Pancreas (tissue), 10 donors: ENCODE results near the gene IGSF21. TPM values are rescaled to one million over a fixed set of nuclear protein-coding genes. Genes with fewer than 3 reads are reported as not detected.

Source experiments
- ATAC-seq, 4 donors: fragments of 200-7000 bp; cut with Tn5 transposase; one replicate each; pipeline versions ENCODE4 v1.8.0 to v1.9.1; 2020; ENCODE audit warnings: mild to moderate bottlenecking in 4 of 4, moderate library complexity in 4 of 4
- DNase-seq, 6 donors: peaks; one replicate each; pipeline ENCODE4 v3.0.0-alpha.2; 2020
- FAIRE-seq: peaks from 2 replicates; lab custom pipeline; 2012; peaks lifted over from hg19 to GRCh38; lab: Jason Lieb, UNC
- H3K27ac ChIP-seq, 4 donors: fragments of 200-600 bp; sonication (generic); 1 replicate in 3 of 4; 2 replicates in 1 of 4; pipeline versions ENCODE4 v1.5.0 to v1.8.0; 2020
- H3K27me3 ChIP-seq, 4 donors: fragments of 200-600 bp; one replicate each; pipeline ENCODE4 v1.8.0; 2021
- H3K36me3 ChIP-seq, 3 donors: fragments of 200-600 bp; sonication (generic) in 1 of 3; one replicate each; pipeline versions ENCODE4 v1.5.0 to v1.8.0; 2020 to 2021
- H3K4me1 ChIP-seq, 3 donors: fragments of 200-600 bp; one replicate each; pipeline ENCODE4 v1.8.0; 2021
- H3K4me3 ChIP-seq, 4 donors: fragments of 200-600 bp; sonication (generic) in 2 of 4; one replicate each; pipeline versions ENCODE4 v1.5.0 to v1.8.0; 2020 to 2021
- H3K9me3 ChIP-seq, 4 donors: fragments of 200-600 bp; one replicate each; pipeline ENCODE4 v1.8.0; 2021
- CTCF ChIP-seq, 4 donors: fragments of 200-600 bp; sonication (generic) in 3 of 4; IDR thresholded peaks; one replicate each; pipeline versions ENCODE4 v1.5.0 to v1.8.0; 2021; ENCODE audit warnings: antibody characterized with exemption in 4 of 4
- whole genome bisulfite sequencing, 2 donors: extraction: QIAGEN DNeasy Blood & Tissue Kit; methylation state at CpG; one replicate each; pipeline ENCODE4 v1.1.7; 2013; 5-methylcytosine and 5-hydroxymethylcytosine counted together
- intact Hi-C, 3 donors: fragments of 100-400 bp; cut with DNase I; formaldehyde crosslinking; loops; one replicate each; pipeline versions ENCODE4 v1.11.1 to v1.14.2; 2022
- polyA plus RNA-seq, 2 donors: library from polyadenylated mRNA; stranded (reverse); fragments of 200-250 nt; gene quantifications; one replicate each; pipeline ENCODE4 v1.2.3, GENCODE V29; 2013
- total RNA-seq, 6 donors: library from RNA; stranded (reverse); fragmentation: NEBNext Ultra II Directional in 4 of 6; extraction: Animal tissue kit (Norgen Biotek cat#: 25700) in 4 of 6; gene quantifications; one replicate each; pipeline versions ENCODE4 v1.2.1 to v1.2.4, GENCODE V29; 2021 to 2023
- donor health status: healthy with polysubstance abuse.
- donor health status: DM: no; HTN: no; CAD: no; lungs with moderate emphysema.
- donor health status: DM: no; HTN: no; CAD: no.
- donor health status: control.
- donor health status: control.
- donor health status: Bipolar disorder and iron deficiency.
- donor health status: DM: yes; HTN: yes; CAD: no.
- donor health status: DM: no; HTN: no; CAD: no.
- donor health status: DM: no; HTN: no; CAD: no.
- donor health status: DM: yes; HTN: yes; CAD: no.

The IGSF21 gene
- total and polyA plus RNA-seq, 8 donors: 0.28 to 1.3 (median 0.92) TPM; not detected in 1

- Histone ChIP-seq H3K4me3 (no peak overlapping the region), H3K27me3 (no peaks in the 10 kb centered on the region), H3K27ac (no peak overlapping the region), H3K9me3 (no peaks in the 10 kb centered on the region), H3K4me1 (no peaks in the 10 kb centered on the region), H3K36me3 (no peaks in the 10 kb centered on the region)
- TF ChIP-seq CTCF (IDR thresholded peaks at IDR 0.05): no peak
- ATAC-seq: no peak
- no peak for DNase-seq
- FAIRE-seq: no peak
- intact Hi-C loops: no loop called here
- WGBS, 2 donors: 76 to 81% methylated on average over 7 of the region's 7 CpGs
Measured at GRCh38 chr1:18400347-18401102, 292.9 kb downstream of the IGSF21 start.

- Histone ChIP-seq H3K4me1 (no peaks in the 10 kb centered on the region), H3K36me3 (no peaks in the 10 kb centered on the region), H3K27ac (no peak overlapping the region), H3K9me3 (no peaks in the 10 kb centered on the region), H3K27me3 (no peaks in the 10 kb centered on the region), H3K4me3 (no peak overlapping the region)
- whole genome bisulfite sequencing, 2 donors: 70 to 86% methylated on average over 3 of the region's 3 CpGs
- FAIRE-seq (no peak), ATAC-seq (no peak), DNase-seq (no peak)
- intact Hi-C loops: no loop called here
- TF ChIP-seq CTCF (IDR thresholded peaks at IDR 0.05): no peak
Measured at GRCh38 chr1:18401921-18402320, 294.3 kb downstream of the IGSF21 start.

GRCh38 chr1:18404460-18404859, 296.9 kb downstream of the IGSF21 start:
- ATAC-seq: no peak
- WGBS, 2 donors: 43 to 82% methylated on average over 3 of the region's 3 CpGs
- Histone ChIP-seq H3K4me1 (no peaks in the 10 kb centered on the region), H3K9me3 (no peaks in the 10 kb centered on the region), H3K27me3 (no peaks in the 10 kb centered on the region), H3K36me3 (no peaks in the 10 kb centered on the region), H3K27ac (no peak overlapping the region), H3K4me3 (no peak overlapping the region)
- no peak for FAIRE-seq
- intact Hi-C loops: no loop called here
- DNase-seq: no peak
- no peak for TF ChIP-seq CTCF (IDR thresholded peaks at IDR 0.05)

GRCh38 chr1:18407166-18408045, 299.8 kb downstream of the IGSF21 start:
- FAIRE-seq (no peak), DNase-seq (no peak), ATAC-seq (no peak)
- Histone ChIP-seq H3K27ac (no peak overlapping the region), H3K4me3 (no peak overlapping the region), H3K4me1 (no peaks in the 10 kb centered on the region), H3K9me3 (no peaks in the 10 kb centered on the region), H3K36me3 (no peaks in the 10 kb centered on the region), H3K27me3 (no peaks in the 10 kb centered on the region)
- WGBS, 2 donors: 73 to 78% methylated on average over 26 of the region's 26 CpGs
- TF ChIP-seq CTCF (IDR thresholded peaks at IDR 0.05): no peak
- intact Hi-C loops: no loop called here
